IMR-90 (cell line): Measurements from ENCODE around the gene FKBP1B. TPM values are rescaled to one million over a fixed set of nuclear protein-coding genes. Genes with fewer than 3 reads are reported as not detected.
"Not testable (repeated sequence)": the region's sequence is repeated elsewhere in the genome, so short reads cannot be mapped to it uniquely, and the experiment has no call there.

Experiments
- ATAC-seq: fragments of 200-7000 bp; cut with Tn5 transposase; 2 replicates; pipeline ENCODE4 v1.9.1; 2020; ENCODE audit warnings: low read depth, mild to moderate bottlenecking, moderate library complexity
- BruUV-seq: library from RNA; stranded (reverse); fragments of 400-500 nt; replicated peaks from 2 replicates; lab custom pipeline; 2021; lab: Mats Ljungman, UMichigan
- CTCF ChIA-PET: fragments of 300-600 bp; formaldehyde crosslinking; extraction: SDS; loops from one replicate; lab custom pipeline; 2021; ENCODE audit warnings: antibody characterized with exemption; lab: Yijun Ruan, JAX
- POLR2A ChIA-PET: fragments of 300-600 bp; sonication (Branson Sonifier 250); formaldehyde crosslinking; loops from one replicate; lab custom pipeline; 2022; ENCODE audit warnings: antibody characterized with exemption; ENCODE audit not compliant: unreplicated experiment; lab: Charles Lee
- DNase-seq: peaks from one replicate; pipeline ENCODE4 v3.0.0; 2013
- H2AFZ ChIP-seq: replicated peaks from 2 replicates; pipeline ENCODE3; 2013; ENCODE audit warnings: low read length, mild to moderate bottlenecking; ENCODE audit not compliant: poor library complexity
- H2AK5ac ChIP-seq: 2 replicates; pipeline ENCODE4 v1.6.1; 2013; ENCODE audit warnings: low read depth, low read length, inconsistent platforms
- H2AK9ac ChIP-seq: replicated peaks from 2 replicates; pipeline ENCODE3; 2013; ENCODE audit warnings: mild to moderate bottlenecking, low read depth, low read length, moderate library complexity; ENCODE audit not compliant: poor library complexity
- H2BK120ac ChIP-seq: 2 replicates; pipeline ENCODE4 v1.6.1; 2013; ENCODE audit warnings: low read depth, low read length, inconsistent platforms
- H2BK15ac ChIP-seq: 3 replicates; pipeline ENCODE4 v1.6.1; 2013; ENCODE audit warnings: low read depth, low read length, inconsistent platforms
- H2BK20ac ChIP-seq: 2 replicates; pipeline ENCODE4 v1.6.1; 2013; ENCODE audit warnings: low read depth, mild to moderate bottlenecking, inconsistent platforms, low read length, moderate library complexity
- H2BK5ac ChIP-seq: 2 replicates; pipeline ENCODE4 v1.6.1; 2013; ENCODE audit warnings: mild to moderate bottlenecking, low read depth, low read length, inconsistent platforms; ENCODE audit not compliant: poor library complexity, severe bottlenecking
- H3K14ac ChIP-seq: replicated peaks from 2 replicates; pipeline ENCODE4 v1.6.1; 2013; ENCODE audit warnings: low read depth, low read length, inconsistent platforms
- H3K18ac ChIP-seq: 2 replicates; pipeline ENCODE4 v1.6.1; 2013; ENCODE audit warnings: low read depth, low read length, control low read depth
- H3K23ac ChIP-seq: 2 replicates; pipeline ENCODE4 v1.6.1; 2013; ENCODE audit warnings: low read depth, low read length, inconsistent platforms
- H3K27ac ChIP-seq: 2 replicates; pipeline ENCODE4 v1.5.1; 2013; ENCODE audit warnings: mild to moderate bottlenecking, control low read depth, low read length; ENCODE audit not compliant: insufficient read depth
- H3K27me3 ChIP-seq: 2 replicates; pipeline ENCODE4 v1.6.1; 2013; ENCODE audit warnings: low read length; ENCODE audit not compliant: control insufficient read depth, insufficient read depth
- H3K36me3 ChIP-seq: 2 replicates; pipeline ENCODE4 v1.6.1; 2013; ENCODE audit warnings: low read length, mixed read lengths; ENCODE audit not compliant: control insufficient read depth, insufficient read depth
- H3K4ac ChIP-seq: 2 replicates; pipeline ENCODE4 v1.6.1; 2013; ENCODE audit warnings: low read depth, low read length, inconsistent platforms
- H3K4me1 ChIP-seq: 2 replicates; pipeline ENCODE4 v1.6.1; 2013; ENCODE audit warnings: low read length, mixed read lengths; ENCODE audit not compliant: control insufficient read depth, insufficient read depth
- H3K4me2 ChIP-seq: 2 replicates; pipeline ENCODE4 v1.6.1; 2013; ENCODE audit warnings: low read depth, mild to moderate bottlenecking, control low read depth, low read length, moderate library complexity
- H3K4me3 ChIP-seq: 2 replicates; pipeline ENCODE4 v1.5.1; 2013; ENCODE audit warnings: low read depth, mild to moderate bottlenecking, control low read depth, low read length, moderate library complexity; ENCODE audit not compliant: insufficient read depth
- H3K56ac ChIP-seq: 2 replicates; pipeline ENCODE4 v1.6.1; 2013; ENCODE audit warnings: low read length, inconsistent platforms; ENCODE audit not compliant: insufficient read depth; ENCODE audit errors: extremely low read depth
- H3K79me1 ChIP-seq, 2 experiments: 2 replicates each; pipeline ENCODE4 v1.6.1; 2013; ENCODE audit warnings: low read length in 2 of 2, inconsistent platforms in 1 of 2, low read depth in 1 of 2
- H3K9ac ChIP-seq: 2 replicates; pipeline ENCODE4 v1.6.1; 2013; ENCODE audit warnings: low read depth, low read length, control low read depth
- H3K9me1 ChIP-seq: 2 replicates; pipeline ENCODE4 v1.6.1; 2013; ENCODE audit warnings: low read length, inconsistent platforms; ENCODE audit not compliant: insufficient read depth
- H3K9me3 ChIP-seq: 2 replicates; pipeline ENCODE4 v1.6.1; 2013; ENCODE audit warnings: low read length; ENCODE audit not compliant: control insufficient read depth, insufficient read depth
- H4K20me1 ChIP-seq: 2 replicates; pipeline ENCODE4 v1.6.1; 2013; ENCODE audit warnings: low read length, inconsistent platforms; ENCODE audit not compliant: insufficient read depth
- H4K5ac ChIP-seq: 2 replicates; pipeline ENCODE4 v1.6.1; 2013; ENCODE audit warnings: mild to moderate bottlenecking, low read depth, low read length, control low read depth
- H4K8ac ChIP-seq, 2 experiments: 2 replicates each; pipeline ENCODE4 v1.6.1; 2013; ENCODE audit warnings: low read depth in 2 of 2, low read length in 2 of 2, control low read depth in 1 of 2, inconsistent platforms in 1 of 2
- H4K91ac ChIP-seq: 2 replicates; pipeline ENCODE4 v1.6.1; 2013; ENCODE audit warnings: low read depth, low read length, inconsistent platforms; ENCODE audit not compliant: insufficient read depth
- WGBS, 2 experiments: methylation state at CpG; one replicate each; pipeline versions ENCODE4 v1.1.5 to v1.1.7; 2013; ENCODE audit warnings: missing lambda C conversion rate in 2 of 2; ENCODE audit not compliant: insufficient read length in 1 of 2; ENCODE audit errors: extremely low coverage in 2 of 2; 5-methylcytosine and 5-hydroxymethylcytosine counted together
- dilution Hi-C: fragments of 300-500 bp; cut with HindIII; formaldehyde crosslinking; loops from one replicate; pipeline ENCODE4 v1.14.3; 2018; ENCODE audit warnings: low sequenced_read_pairs; ENCODE audit not compliant: unreplicated experiment
- in situ Hi-C: fragments of 300-500 bp; cut with MboI; formaldehyde crosslinking; loops from 3 replicates; pipeline ENCODE4 v1.14.3; 2019; ENCODE audit warnings: low sequenced_read_pairs, inconsistent platforms, mixed read lengths
- intact Hi-C: fragments of 100-400 bp; cut with micrococcal nuclease; formaldehyde crosslinking; loops from 2 replicates; pipeline ENCODE4 v1.10.0; 2022
- polyA plus RNA-seq, 3 experiments: library from polyadenylated mRNA; depleted of rRNA; stranded (reverse); fragments of >200 nt; gene quantifications; 2 replicates each; pipeline ENCODE4 v1.2.3, GENCODE V29; 2012; ENCODE audit warnings: low replicate concordance in 1 of 3
- total RNA-seq: library from RNA; depleted of rRNA; stranded (reverse); fragments of >200 nt; gene quantifications from 2 replicates; pipeline ENCODE4 v1.2.3, GENCODE V29; 2012

FKBP1B gene
- total and polyA plus RNA-seq, 2 of the 4 experiments (the other 2 are of a cell fraction): 10.2 to 15.1 TPM

GRCh38 chr2:24014902-24015301 is 34.6 kb upstream of the FKBP1B start:
- H3K36me3 ChIP-seq, H3K79me1 ChIP-seq, H3K9ac ChIP-seq, BruUV-seq, ATAC-seq, H3K4me2 ChIP-seq, DNase-seq, H3K4me3 ChIP-seq, H4K20me1 ChIP-seq, H4K5ac ChIP-seq, H3K23ac ChIP-seq, H2AK9ac ChIP-seq, POLR2A ChIA-PET, in situ Hi-C loops, H3K9me3 ChIP-seq, dilution Hi-C loops, H2AFZ ChIP-seq, CTCF ChIA-PET, H3K27me3 ChIP-seq: not testable (repeated sequence)
- Histone ChIP-seq H3K14ac (peak overlapping the region; percentile 25; the same call in 1 of the 2 replicates), H3K4ac (peak overlapping the region; percentile 83), H3K27ac (peak overlapping the region; percentile 12), H2BK20ac (peak overlapping the region; percentile 63), H3K18ac (0 out of 2 replicates have a peak overlapping the region, but pooled peaks have one; percentile 1), H4K91ac (peak overlapping the region; percentile 70), H2BK120ac (peak overlapping the region; percentile 78), H4K8ac (peak overlapping the region; percentile 12 to 41; a peak in 2 of 4 replicates), H2BK5ac (peak overlapping the region; percentile 69), H3K4me1 (peaks cover 11% of the 10 kb centered on the region), H2BK15ac (peak overlapping the region; percentile 32; the same call in 1 of the 3 replicates), H2AK5ac (peak overlapping the region; percentile 68), H3K9me1 (peaks cover 18% of the 10 kb centered on the region; the same call in 1 of the 2 replicates), H3K56ac (peak overlapping the region; percentile 45; the same call in 1 of the 2 replicates)
- intact Hi-C loops: loop anchor here (2.0 kb wide), 1 partner anchor 88 kb away; the partner anchor contains the start of gene ATAD2B
- WGBS, 2 experiments: no CpG with 5 or more reads among the region's 6 CpGs
